ENCODE measurements around the gene RBM20.

Gene RBM20

DNA sequence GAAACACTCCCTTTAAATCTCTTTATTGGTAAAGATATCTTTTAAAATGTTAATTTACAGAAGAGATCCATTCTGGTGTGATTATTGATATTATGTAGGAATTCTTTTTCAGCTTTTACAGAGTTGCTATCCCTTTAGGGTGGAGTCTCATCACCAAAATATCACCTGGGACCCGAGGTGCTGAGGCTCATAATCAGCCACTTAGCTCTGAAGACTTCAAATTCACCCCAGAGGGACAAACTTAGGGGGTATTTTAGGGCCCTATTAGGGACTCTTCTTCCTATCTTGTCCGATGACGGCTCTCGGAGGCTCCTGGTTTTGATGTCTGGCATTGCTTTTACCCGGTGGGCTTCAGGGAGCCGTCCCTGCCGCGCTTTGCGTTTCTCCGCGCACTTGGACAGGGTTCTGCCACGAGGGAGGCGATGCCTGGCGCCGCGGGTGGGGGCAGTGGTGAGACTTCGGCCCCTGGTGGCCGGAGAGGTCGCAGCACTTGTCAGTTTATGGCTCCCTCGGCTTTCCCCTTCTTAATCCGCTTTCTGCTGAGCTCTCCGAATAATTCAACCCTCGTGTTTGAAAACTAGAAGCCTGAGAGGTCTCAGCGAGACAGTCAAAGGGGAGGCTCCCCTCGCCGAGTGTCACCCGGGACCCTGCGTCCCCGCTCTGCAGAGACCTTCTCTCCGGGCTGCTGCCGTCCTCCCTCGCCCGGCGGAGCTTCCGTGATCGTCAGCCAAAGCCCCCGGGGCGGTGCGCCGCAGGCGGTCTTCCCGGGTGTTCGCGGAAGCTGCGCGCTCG is 27.8 kb downstream of the RBM20 start:
- DNase-seq (ENCODE audit: low read depth in 1 of 2, low spot score in 1 of 2): peak; percentile 28 to 58

DNA sequence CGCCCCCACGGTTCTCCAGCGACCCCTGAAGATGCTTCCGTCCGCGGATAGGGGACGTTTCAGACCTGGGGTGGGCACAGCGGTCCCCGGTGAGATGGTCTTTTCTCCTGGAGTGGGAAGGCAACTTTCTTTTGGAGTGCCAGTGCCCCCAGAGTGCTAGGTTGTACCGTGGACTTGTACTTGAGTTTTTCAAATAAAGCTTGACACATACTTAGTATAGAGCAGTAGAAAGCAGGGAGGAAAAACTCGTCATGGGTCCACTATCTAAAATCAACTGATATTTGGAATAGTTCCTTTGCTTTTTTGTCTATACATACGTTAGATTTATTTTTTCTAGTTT is 28.4 kb downstream of the RBM20 start:
- no peak for DNase-seq (ENCODE audit: low read depth in 1 of 2, low spot score in 1 of 2)

DNA sequence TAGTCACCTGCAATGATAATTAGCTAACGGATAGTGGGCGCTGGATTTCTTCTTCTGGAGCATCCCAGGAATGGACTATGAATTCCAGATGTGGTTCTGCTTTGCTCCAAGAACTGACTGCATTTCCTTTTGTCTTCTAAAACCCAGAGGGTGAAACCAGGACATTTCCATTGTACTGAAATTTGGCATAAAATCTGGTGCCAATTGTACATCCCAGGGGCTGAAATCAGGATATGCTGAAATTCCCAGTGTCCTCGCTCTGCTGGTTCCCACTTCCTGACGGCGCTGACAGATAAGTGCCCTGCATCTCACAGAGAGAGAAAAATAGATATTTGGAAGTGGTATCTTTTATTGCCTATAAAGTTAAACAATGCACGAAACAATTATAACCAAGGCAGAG is 31.9 kb downstream of the RBM20 start:
- no peak for DNase-seq (ENCODE audit: low read depth in 1 of 2, low spot score in 1 of 2)

DNA sequence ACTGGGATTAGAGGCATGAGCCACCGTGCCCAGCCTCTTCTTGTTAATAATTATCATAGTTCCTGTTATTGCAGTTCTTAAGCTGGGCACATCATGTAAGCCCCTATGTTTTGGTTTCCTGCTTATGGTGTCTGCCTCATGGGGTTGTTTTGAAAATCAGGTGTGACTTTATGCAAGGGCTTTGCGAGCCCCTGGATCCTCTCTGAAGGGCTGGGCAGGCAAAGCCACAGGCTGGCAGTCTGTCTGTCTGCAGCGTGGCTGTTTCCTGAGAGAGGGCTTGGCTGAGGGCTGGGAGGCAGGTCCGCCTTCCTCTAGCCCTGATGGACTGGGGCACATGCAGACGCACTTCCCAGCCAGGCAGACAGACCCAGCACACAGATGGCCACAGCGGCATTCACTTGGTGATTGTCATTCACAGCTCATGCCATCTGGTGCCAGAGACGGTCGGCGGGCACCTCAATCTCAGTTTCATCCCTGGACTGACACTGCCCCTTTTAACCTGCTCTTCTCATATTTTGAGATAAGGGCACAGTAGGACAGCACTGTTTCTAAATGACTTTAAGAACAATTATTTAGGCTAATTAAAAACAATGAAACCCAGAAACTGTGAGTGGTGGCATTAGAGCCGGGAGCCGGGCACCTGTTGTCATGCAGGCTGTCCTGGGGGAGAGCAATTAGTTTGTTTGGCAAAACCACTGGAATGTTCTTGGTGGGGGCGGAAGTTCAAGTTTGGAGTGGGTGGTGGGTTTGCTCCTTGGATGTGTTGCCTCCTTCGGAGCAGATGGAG is 35.5 kb downstream of the RBM20 start:
- DNase-seq (ENCODE audit: low read depth in 1 of 2, low spot score in 1 of 2): no peak

DNA sequence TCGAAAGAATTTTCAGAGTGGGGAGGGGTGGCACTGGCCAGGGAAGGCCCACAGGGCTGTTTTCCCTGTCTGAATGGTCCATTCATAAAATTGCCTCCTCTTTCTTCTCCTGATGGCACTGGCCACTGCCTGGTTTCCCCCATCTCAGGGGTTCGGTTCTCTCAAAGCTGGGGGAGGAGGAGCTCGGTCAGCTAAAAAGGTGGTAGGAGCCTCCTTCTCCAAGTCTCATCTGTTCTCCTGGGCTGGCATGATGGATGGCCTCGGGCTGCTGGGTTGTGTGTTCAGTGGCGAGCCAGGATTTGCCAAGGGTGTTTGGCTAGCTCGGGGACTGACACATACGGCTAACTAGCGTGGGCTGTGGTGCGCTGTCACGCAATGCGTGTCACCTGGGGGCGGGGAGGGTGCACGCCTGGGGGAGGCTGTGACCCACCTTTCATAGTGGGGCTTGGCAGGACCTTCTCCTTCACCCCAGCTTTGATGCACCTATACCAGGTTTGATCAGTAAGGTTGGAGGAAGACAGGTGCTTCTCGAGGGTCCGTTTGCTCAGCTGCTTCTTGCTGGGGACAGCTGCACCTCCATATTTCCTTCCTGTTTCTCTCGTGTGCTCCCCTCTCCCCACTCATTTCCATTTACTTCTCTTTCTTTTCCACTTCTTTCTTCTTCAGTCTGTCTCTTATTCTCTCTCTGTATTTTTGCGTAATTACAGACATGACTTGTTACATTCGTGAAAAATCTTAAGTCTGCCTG is 36.3 kb downstream of the RBM20 start:
- no peak for DNase-seq (ENCODE audit: low read depth in 1 of 2, low spot score in 1 of 2)

DNA sequence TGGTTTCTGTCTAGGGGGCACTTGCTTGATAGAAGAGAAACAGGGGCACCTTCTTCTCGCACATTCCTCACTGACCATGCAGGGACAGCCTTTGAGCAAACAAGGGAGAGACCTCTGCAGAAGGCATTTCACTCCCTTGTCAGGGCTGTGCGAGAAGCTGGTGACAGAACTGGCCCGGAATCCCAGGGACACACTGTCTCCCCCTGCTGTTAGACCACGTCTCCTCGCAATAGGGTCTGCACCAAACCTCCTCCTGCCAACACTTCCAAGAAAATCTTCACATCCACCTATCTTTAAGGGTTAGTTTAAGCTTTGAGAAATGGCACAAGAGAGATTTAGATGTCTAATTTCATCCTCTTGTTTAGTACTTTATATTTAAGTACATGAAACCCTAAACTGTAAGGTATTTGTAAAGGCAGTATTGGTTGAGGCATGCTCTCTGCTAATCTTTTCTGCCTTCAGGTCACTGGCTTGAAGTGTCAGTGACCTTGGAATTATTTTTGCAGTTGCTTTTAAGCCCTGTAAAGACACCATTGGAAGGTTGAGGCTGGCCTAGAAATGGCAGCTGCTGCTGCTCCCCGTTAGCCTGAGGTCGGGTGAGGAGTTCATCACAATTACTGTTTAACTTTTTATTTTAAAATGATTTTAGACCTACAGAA is 37.0 kb downstream of the RBM20 start:
- no peak for DNase-seq (ENCODE audit: low read depth in 1 of 2, low spot score in 1 of 2)

DNA sequence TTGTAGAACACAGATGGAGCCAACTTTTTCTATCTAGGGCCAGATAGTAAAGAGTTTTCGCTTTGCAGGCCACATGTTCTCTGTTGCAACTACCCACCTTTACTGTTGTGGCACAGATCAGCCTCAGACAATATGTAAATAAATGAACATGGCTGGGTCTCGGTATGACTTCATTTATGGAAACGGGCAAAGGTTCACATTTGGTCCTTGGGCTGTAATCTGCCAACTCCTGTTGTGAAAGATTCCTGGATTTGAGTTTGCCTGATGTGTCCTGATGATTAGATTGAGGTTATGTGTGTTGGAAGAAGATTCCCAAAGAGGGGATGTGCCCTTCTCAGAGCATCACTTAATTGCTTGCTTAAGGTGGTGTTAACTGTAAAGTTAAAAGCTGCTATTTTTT is 38.2 kb downstream of the RBM20 start:
- DNase-seq (ENCODE audit: low read depth in 1 of 2, low spot score in 1 of 2): no peak

DNA sequence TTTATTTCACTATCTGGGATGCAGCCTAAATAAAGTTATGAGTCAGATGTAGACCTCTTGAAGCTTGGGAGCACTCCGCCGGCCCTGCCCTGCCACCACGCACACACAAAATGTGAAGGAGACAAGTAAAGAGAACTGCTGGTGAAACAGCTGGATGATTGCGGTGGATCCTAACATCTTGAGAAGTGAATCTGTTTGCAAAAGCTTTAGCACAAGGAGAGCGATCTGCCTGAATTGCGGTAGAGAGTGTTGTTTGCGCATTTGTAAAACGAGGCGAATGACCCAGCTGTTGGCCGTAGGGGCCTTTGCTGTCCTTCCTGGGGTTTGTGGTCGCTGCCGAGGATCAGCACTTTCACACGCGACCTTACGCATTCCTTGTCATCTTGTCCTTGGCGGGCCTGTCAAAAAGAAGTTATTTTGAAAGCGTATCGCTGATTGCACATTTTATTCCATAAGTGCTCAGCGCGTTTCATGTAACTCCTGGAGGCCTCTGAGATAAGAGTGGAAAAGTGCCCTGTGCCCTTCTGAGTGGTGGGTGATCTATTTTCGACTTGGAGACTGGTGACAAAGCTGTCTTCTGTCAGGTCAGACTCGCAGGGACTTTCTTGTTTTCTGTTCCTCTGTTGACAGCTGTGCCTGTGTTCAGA is 40.8 kb downstream of the RBM20 start:
- DNase-seq (ENCODE audit: low read depth in 1 of 2, low spot score in 1 of 2): no peak

DNA sequence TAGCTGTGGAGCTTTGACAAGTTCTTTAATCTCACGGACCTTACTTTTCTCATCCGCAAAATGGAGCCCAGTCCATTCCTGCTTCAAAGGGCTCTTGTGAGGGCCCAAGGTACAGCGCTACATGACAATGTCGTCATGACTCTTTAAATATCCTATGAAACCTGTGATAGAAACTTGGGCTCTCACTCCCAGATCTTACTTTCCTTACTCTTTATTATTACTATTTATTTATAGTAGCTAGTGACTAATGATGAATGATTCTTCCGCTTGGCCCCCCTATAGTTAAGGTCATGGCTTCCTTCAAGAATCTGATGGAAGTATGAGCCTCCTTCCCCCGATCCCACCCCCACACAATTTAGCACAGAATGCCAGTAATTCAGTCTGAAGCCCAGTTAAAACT is 41.9 kb downstream of the RBM20 start:
- no peak for DNase-seq (ENCODE audit: low read depth in 1 of 2, low spot score in 1 of 2)

DNA sequence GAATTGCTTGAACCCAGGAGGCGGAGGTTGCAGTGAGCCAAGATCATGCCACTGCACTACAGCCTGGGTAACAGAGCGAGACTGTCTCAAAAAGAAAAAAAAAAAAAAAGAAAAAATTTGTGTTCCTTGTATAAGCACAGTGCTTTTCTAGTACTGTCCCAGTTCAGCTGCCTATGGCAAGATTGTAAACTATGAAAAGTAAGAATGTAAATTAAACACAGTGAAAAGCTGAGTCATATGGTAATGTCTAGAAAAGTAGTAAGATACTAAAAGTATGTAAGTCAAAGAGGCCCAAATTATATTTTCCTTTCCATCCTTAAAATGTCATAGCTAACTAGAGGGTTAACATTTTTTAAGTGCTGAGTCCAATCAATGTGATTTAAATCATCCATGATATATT is 42.8 kb downstream of the RBM20 start:
- no peak for DNase-seq (ENCODE audit: low read depth in 1 of 2, low spot score in 1 of 2)

DNA sequence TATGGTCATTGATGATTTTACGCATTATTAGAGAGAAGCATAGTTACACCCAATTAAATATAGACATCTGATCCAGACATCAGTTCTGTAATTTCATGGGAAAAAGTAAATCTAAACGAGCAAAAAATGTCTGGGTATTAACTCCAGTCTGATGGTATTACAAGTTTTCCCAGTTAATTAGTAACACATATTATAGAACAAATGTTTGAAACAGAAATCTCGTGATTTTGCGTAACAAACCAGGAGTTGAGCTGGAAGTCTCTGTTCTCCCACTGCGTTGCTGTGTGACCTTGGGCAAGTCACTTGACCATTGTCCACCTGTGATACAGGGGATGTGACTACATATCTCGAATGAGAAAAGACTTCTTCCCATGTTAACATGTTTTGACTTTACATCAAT is 43.3 kb downstream of the RBM20 start:
- DNase-seq (ENCODE audit: low read depth in 1 of 2, low spot score in 1 of 2): no peak

DNA sequence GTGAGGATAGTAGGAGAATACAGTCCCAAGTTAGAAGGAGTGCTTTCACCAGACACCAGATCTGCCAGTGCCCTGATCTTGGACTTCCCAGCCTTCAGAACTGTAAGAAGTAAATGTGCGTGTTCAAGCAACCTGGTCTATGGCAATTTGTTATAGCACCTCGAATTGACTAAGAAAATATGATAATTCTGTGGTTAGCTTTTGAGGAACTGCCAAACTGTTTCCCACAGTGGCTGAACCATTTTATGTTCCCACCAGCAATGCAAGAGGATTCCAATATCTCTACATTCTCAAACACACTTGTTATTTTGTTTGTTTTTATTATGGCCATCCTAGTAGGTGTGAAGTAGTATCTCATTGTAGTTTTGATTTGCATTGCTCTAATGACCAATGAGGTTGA is 47.0 kb downstream of the RBM20 start:
- no peak for DNase-seq (ENCODE audit: low read depth in 1 of 2, low spot score in 1 of 2)

DNA sequence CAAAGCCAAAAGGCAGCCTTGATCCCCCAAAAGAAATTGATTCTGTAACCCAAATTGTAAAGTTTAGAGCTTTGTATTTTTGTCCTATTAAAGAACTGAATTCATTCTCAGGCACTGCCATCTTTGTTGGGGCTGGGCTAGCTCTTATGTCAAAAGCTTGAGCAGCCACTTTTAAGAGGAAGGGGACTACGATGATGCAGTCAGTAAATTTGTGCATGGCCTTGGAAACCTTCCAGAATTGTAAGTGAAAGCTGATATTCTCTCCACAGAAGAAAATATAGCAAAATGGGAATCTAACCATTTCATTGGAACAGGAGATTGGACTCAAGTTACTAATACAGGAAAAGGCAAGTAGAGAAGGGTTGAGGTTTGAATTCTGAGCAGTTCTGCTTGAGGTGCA is 50.1 kb downstream of the RBM20 start:
- DNase-seq (ENCODE audit: low read depth in 1 of 2, low spot score in 1 of 2): no peak

DNA sequence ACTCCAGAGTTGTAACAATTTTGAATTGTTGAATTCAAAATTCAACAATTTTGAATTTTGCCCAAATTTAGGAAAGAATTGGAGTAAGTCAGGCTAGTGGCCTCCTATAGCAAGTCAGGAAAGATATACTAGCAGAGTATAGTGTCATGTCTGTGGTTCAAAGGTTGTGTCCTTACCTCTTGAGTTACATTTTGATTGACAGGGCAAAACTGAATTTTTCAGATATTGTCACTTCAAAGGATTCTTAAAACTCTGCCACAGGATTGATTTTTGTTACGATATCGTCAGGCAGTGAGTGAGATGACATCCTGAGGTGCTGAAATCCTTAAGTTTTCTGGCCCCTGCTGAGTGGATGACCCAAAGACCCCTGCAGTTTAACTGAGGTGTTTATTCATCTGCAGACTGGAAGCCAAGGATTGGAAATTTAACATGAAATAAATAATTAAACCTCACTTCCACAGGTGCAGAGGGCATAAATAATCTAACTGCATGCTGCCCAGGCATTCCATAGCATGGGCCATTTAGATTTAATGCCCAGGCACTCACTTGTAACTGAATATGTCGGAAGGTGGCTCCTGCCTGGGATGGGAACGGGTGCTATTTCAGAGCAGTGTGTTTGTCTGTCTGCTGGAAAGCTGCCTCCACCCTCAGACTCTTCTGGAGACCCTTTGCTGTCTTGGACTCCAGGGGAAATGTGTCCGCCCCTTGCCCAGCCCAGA is 50.8 kb downstream of the RBM20 start:
- DNase-seq (ENCODE audit: low read depth in 1 of 2, low spot score in 1 of 2): no peak

DNA sequence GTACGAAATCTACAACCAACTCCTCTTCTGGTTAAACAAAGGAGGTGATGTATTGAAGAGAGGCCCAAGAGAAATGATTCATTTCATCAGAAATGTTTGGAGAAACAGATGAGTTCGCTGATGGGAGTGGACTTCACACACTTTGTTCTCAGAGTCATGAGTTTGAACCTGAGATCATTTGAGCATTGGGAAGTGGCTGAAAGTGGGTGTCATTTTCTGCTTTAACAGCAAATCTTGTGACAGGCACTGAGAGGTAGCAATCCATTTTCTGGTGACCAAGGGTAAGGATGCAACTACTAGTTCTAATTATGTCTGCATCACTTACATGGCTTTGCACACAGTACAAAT is 51.4 kb downstream of the RBM20 start:
- no peak for DNase-seq (ENCODE audit: low read depth in 1 of 2, low spot score in 1 of 2)

DNA sequence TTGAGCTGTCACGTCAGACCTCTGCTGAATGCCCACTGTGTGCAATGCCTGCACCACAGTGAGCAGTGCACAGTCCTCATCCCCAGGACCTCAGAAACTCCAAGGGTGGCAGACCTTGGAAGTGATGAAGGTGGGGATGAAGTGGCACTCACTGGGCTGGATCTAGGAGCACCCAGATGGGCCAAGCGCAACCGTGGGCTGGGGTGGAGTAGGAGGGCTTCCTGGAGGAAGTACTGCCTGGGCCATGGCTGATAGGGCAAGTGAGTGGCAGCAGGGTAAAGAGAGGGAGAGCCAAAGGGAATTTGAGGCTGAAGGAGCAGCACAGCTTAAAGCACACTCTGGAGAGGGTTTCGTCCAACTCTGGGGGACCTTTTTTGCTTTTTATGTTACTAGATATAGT is 52.3 kb downstream of the RBM20 start:
- no peak for DNase-seq (ENCODE audit: low read depth in 1 of 2, low spot score in 1 of 2)

DNA sequence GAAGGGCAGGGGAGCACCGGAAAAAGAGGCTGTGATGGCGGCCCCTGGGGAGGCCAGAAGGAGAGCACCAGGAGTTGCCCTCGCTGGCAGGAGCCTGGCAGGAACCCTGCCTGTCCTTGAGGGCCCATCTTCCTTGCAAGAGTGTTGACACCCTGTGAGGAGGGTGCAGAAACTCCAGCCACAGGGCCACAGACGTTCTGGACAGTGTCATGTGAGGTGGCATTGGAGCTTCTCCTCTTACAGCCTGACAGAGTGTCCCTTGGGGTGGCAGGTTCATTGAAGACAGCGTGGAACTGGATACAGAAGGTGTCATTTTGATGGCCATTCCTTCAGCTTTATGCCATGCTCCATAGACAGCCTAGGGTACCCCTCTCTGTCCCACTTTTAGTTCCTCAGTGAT is 54.2 kb downstream of the RBM20 start:
- DNase-seq (ENCODE audit: low read depth in 1 of 2, low spot score in 1 of 2): no peak

DNA sequence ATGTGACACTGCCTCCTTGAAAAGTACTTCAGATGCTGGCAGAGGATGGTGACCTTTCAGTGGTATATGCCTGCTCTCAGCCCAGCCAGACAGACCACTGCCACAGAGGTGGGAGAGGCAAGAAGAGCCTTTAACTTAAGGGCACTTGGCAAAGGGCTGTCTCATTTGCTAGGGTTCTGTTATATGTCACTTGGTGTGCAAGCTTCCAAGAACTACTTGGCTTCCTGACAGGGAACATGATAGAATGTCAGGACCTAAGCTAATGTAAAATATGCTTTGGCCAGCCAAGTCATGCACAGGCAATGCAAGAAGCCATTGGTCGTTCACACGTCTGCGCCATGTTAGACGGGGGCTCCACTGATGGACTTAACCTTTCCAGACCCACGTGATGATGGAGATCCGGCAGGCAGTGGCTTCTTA is 54.7 kb downstream of the RBM20 start:
- no peak for DNase-seq (ENCODE audit: low read depth in 1 of 2, low spot score in 1 of 2)

DNA sequence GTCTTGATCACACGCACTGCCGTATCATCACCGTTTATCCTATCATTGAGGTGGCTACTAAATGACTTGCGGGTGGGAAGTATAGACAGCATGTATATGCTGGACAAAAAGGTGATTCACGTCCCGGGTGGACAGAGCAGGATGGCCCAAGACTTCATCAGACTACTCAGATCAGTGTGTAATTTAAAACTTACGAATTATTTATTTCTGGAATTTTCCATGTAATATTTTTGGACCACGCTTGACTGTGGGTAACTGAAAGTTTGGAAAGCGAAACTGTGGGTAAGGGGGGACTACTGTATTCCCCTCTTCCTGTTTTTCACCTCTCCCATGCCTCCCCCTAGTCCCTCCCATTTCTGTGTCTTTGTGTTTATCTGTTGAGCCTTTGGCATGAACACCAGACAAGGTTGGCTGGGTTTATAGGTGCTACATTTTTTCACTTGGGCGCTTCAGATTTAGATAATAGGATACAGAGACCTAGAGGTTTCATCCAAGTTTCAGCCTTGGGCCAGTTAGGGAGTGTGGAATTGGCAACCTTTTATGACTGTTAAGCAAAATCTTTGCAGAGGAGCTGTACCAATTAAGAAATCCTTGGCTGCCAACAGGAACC is 55.8 kb downstream of the RBM20 start:
- DNase-seq (ENCODE audit: low read depth in 1 of 2, low spot score in 1 of 2): no peak

DNA sequence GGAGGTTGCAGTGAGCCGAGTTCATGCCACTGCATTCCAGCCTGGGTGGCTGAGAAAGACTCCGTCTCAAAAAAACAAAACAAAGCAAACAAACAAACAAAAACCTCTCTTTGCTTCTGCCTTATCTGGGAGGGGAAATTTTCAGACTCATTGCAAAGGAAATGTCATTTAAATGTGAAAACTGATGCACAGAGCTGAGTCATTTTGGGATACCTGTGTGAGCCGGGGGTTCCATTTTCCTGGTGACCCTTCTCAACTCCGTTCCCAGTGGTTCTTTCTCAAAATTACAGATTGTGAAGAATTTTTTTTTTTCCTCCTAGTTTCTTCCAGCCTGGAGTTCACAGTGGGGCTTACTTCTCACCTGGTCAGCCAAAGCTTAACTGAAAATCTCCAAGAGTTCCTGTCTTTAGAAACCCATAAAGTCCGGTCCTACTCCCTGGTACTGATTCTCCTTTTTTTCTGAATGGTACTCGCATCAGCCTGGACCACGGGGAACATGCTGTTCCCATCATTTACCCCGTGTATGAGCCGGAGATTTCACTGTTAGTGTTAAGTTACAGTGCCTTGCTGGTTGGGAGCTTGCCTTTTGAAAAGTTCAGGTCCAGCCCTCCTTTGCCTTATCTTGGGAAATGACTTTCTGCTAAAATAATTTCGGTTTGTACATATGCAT is 56.9 kb downstream of the RBM20 start:
- DNase-seq (ENCODE audit: low read depth in 1 of 2, low spot score in 1 of 2): no peak

Measured in activated T-helper 1 cell treated with anti-CD3 and anti-CD28 coated beads, Interleukin-2, amount 50 U/mL, for 16 hours (primary cell).